H1 (cell line): ENCODE results near the gene ACAP1. TPM values are rescaled to one million over a fixed set of nuclear protein-coding genes. Genes with fewer than 3 reads are reported as not detected.
A peak's percentile ranks its signal among the peaks of the same experiment; 100 is the strongest.

Experiments used
- CTCF ChIA-PET: fragments of 300-600 bp; sonication (Branson Sonifier 250); formaldehyde crosslinking; loops from one replicate; lab custom pipeline; 2021; ENCODE audit not compliant: partially characterized antibody; lab: Charles Lee
- POLR2A ChIA-PET: fragments of 300-600 bp; sonication (Branson Sonifier 250); formaldehyde crosslinking; loops from one replicate; lab custom pipeline; 2021; ENCODE audit warnings: inconsistent platforms; ENCODE audit not compliant: partially characterized antibody; lab: Charles Lee
- DNase-seq, 2 experiments: peaks; one replicate each; pipeline versions ENCODE4 v3.0.0 to v3.0.0-alpha.2; 2010 to 2022; ENCODE audit warnings: low spot score in 2 of 2, low read depth in 1 of 2, mixed read lengths in 1 of 2
- FAIRE-seq: peaks from 2 replicates; lab custom pipeline; 2011; peaks lifted over from hg19 to GRCh38; lab: Jason Lieb, UNC
- H2AFZ ChIP-seq: 2 replicates; pipeline ENCODE4 v1.8.1; 2012; ENCODE audit warnings: low read length, inconsistent platforms
- H2AK5ac ChIP-seq: 2 replicates; pipeline ENCODE4 v1.6.1; 2013; ENCODE audit warnings: low read depth, low read length
- H2BK120ac ChIP-seq: replicated peaks from 2 replicates; pipeline ENCODE3; 2013; ENCODE audit warnings: low read depth, low read length, inconsistent platforms
- H2BK12ac ChIP-seq: 2 replicates; pipeline ENCODE4 v1.6.1; 2013; ENCODE audit warnings: low read depth, low read length
- H2BK15ac ChIP-seq: 2 replicates; pipeline ENCODE4 v1.6.1; 2013; ENCODE audit warnings: low read length
- H2BK20ac ChIP-seq: 2 replicates; pipeline ENCODE4 v1.6.1; 2013; ENCODE audit warnings: low read length
- H2BK5ac ChIP-seq: 2 replicates; pipeline ENCODE4 v1.6.1; 2013; ENCODE audit warnings: low read depth, low read length
- H3K14ac ChIP-seq: 2 replicates; pipeline ENCODE4 v1.6.1; 2013; ENCODE audit warnings: inconsistent platforms; ENCODE audit not compliant: insufficient read length
- H3K18ac ChIP-seq: 2 replicates; pipeline ENCODE4 v1.6.1; 2013; ENCODE audit warnings: low read length; ENCODE audit errors: extremely low read depth
- H3K23ac ChIP-seq: 2 replicates; pipeline ENCODE4 v1.6.1; 2013; ENCODE audit warnings: inconsistent platforms; ENCODE audit not compliant: insufficient read length
- H3K23me2 ChIP-seq: 2 replicates; pipeline ENCODE4 v1.6.1; 2013; ENCODE audit warnings: low read depth, low read length
- H3K27ac ChIP-seq: 2 replicates; pipeline ENCODE4 v1.6.1; 2011; ENCODE audit warnings: low read depth, low read length, inconsistent platforms
- H3K27me3 ChIP-seq, 4 experiments: replicated peaks in 1 of 4; 1 replicate in 1 of 4; 2 replicates in 3 of 4; pipeline versions ENCODE4 v1.6.1 to v1.8.1; 2011 to 2013; ENCODE audit warnings: low read length in 3 of 4, mild to moderate bottlenecking in 3 of 4, inconsistent platforms in 2 of 4, mixed read lengths in 2 of 4, moderate library complexity in 1 of 4; ENCODE audit not compliant: control insufficient read depth in 3 of 4, insufficient read depth in 3 of 4; ENCODE audit errors: extremely low read depth in 1 of 4
- H3K36me3 ChIP-seq, 4 experiments: 2 replicates each; pipeline versions ENCODE4 v1.6.1 to v1.8.1; 2011 to 2013; ENCODE audit warnings: mild to moderate bottlenecking in 4 of 4, low read length in 3 of 4, moderate library complexity in 2 of 4, control low read depth in 1 of 4, inconsistent platforms in 1 of 4; ENCODE audit not compliant: insufficient read depth in 4 of 4, control insufficient read depth in 2 of 4
- H3K4ac ChIP-seq: replicated peaks from 2 replicates; pipeline ENCODE3; 2013; ENCODE audit warnings: low read length, low read depth, mixed read lengths, inconsistent platforms; ENCODE audit not compliant: insufficient read length
- H3K4me1 ChIP-seq, 4 experiments: replicated peaks in 1 of 4; 1 replicate in 1 of 4; 2 replicates in 3 of 4; pipeline versions ENCODE4 v1.6.1 to v1.8.1; 2011 to 2013; ENCODE audit warnings: low read length in 3 of 4, inconsistent platforms in 2 of 4, mixed read lengths in 1 of 4; ENCODE audit not compliant: insufficient read depth in 4 of 4, control insufficient read depth in 3 of 4
- H3K4me2 ChIP-seq, 2 experiments: 2 replicates each; pipeline versions ENCODE4 v1.6.1 to v1.8.1; 2011 to 2013; ENCODE audit warnings: low read depth in 2 of 2, low read length in 2 of 2, control low read depth in 1 of 2, inconsistent platforms in 1 of 2, mild to moderate bottlenecking in 1 of 2; ENCODE audit not compliant: insufficient read depth in 1 of 2
- H3K4me3 ChIP-seq, 4 experiments: fragments of 200-600, 300-600 bp in 1 of 4; sonication (generic), shearing (Covaris generic), sonication (Bioruptor Twin) in 1 of 4; 2 replicates each; pipeline versions ENCODE4 v1.5.1 to v1.8.1; 2011 to 2016; ENCODE audit warnings: low read length in 4 of 4, low read depth in 3 of 4, control low read depth in 2 of 4, inconsistent platforms in 2 of 4, mild to moderate bottlenecking in 2 of 4, mixed read lengths in 1 of 4, moderate library complexity in 1 of 4; ENCODE audit not compliant: insufficient read depth in 2 of 4; ENCODE audit errors: extremely low read depth in 1 of 4
- H3K56ac ChIP-seq: replicated peaks from 2 replicates; pipeline ENCODE3; 2013; ENCODE audit warnings: low read depth, mild to moderate bottlenecking, mixed read lengths, low read length, inconsistent platforms; ENCODE audit not compliant: insufficient read length
- H3K79me1 ChIP-seq: 2 replicates; pipeline ENCODE4 v1.6.1; 2013; ENCODE audit warnings: low read depth, low read length, control low read depth
- H3K79me2 ChIP-seq, 2 experiments: 2 replicates each; pipeline versions ENCODE4 v1.6.1 to v1.8.1; 2012 to 2013; ENCODE audit warnings: low read length in 2 of 2, mild to moderate bottlenecking in 2 of 2, inconsistent platforms in 1 of 2; ENCODE audit not compliant: insufficient read depth in 2 of 2, control insufficient read depth in 1 of 2
- H3K9ac ChIP-seq, 4 experiments: replicated peaks in 1 of 4; 1 replicate in 1 of 4; 2 replicates in 3 of 4; pipeline versions ENCODE4 v1.6.1 to v1.8.1; 2011 to 2013; ENCODE audit warnings: low read depth in 3 of 4, low read length in 3 of 4, control low read depth in 2 of 4, mild to moderate bottlenecking in 2 of 4, moderate library complexity in 2 of 4, inconsistent platforms in 1 of 4; ENCODE audit errors: extremely low read depth in 1 of 4
- H3K9me3 ChIP-seq, 2 experiments: 2 replicates each; pipeline versions ENCODE4 v1.6.1 to v1.8.1; 2012 to 2013; ENCODE audit warnings: mild to moderate bottlenecking in 2 of 2, moderate library complexity in 2 of 2, control low read depth in 1 of 2, inconsistent platforms in 1 of 2, low read depth in 1 of 2, low read length in 1 of 2, mixed read lengths in 1 of 2; ENCODE audit not compliant: insufficient read depth in 2 of 2
- H4K20me1 ChIP-seq, 2 experiments: replicated peaks in 1 of 2; 2 replicates each; pipeline versions ENCODE3 to v1.8.1; 2011 to 2013; ENCODE audit warnings: inconsistent platforms in 2 of 2, low read length in 2 of 2, mild to moderate bottlenecking in 1 of 2; ENCODE audit not compliant: insufficient read depth in 2 of 2, control insufficient read depth in 1 of 2
- H4K5ac ChIP-seq: 2 replicates; pipeline ENCODE4 v1.6.1; 2013; ENCODE audit warnings: low read length, low read depth, mixed read lengths, inconsistent platforms; ENCODE audit not compliant: insufficient read length
- H4K8ac ChIP-seq: 2 replicates; pipeline ENCODE4 v1.8.0; 2013; ENCODE audit warnings: mild to moderate bottlenecking, moderate library complexity, low read length, inconsistent platforms; ENCODE audit not compliant: insufficient read depth; ENCODE audit errors: extremely low read depth
- H4K91ac ChIP-seq: replicated peaks from 2 replicates; pipeline ENCODE3; 2013; ENCODE audit warnings: low read length, mixed read lengths, inconsistent platforms; ENCODE audit not compliant: insufficient read length
- CBX5 ChIP-seq: fragments of 300-800, 300-1000 bp; sonication (generic); IDR thresholded peaks from 2 replicates; pipeline ENCODE4 v1.7.1; 2016; ENCODE audit warnings: antibody characterized with exemption, low read length, low read depth
- HDAC2 ChIP-seq, 2 experiments: fragments of 300-600 bp in 1 of 2; sonication (generic) in 1 of 2; IDR thresholded peaks; 2 replicates each; pipeline ENCODE4 v1.6.1; 2011 to 2012; ENCODE audit warnings: low read depth in 2 of 2, low read length in 2 of 2, mild to moderate bottlenecking in 2 of 2, moderate library complexity in 2 of 2, borderline replicate concordance in 1 of 2, inconsistent platforms in 1 of 2
- HDAC6 ChIP-seq: IDR thresholded peaks from one replicate; pipeline ENCODE4 v1.7.1; 2012; ENCODE audit warnings: low read depth, mild to moderate bottlenecking, inconsistent platforms, low read length, moderate library complexity
- KDM4A ChIP-seq: IDR thresholded peaks from one replicate; pipeline ENCODE4 v1.7.1; 2012; ENCODE audit warnings: low read depth, mild to moderate bottlenecking, moderate library complexity, low read length, inconsistent platforms; ENCODE audit not compliant: severe bottlenecking
- RXRA ChIP-seq: IDR thresholded peaks from 2 replicates; pipeline ENCODE4 v1.6.1; 2011; ENCODE audit warnings: low read depth, mild to moderate bottlenecking, low read length, moderate library complexity; ENCODE audit not compliant: insufficient read depth
- SAP30 ChIP-seq: fragments of 300-600 bp; sonication (generic); IDR thresholded peaks from 2 replicates; pipeline ENCODE4 v1.7.1; 2012; ENCODE audit warnings: low read length, moderate library complexity, mild to moderate bottlenecking, inconsistent platforms; ENCODE audit not compliant: insufficient read depth, insufficient replicate concordance
- SIN3A ChIP-seq, 2 experiments: IDR thresholded peaks in 1 of 2; conservative IDR thresholded peaks in 1 of 2; 2 replicates each; pipeline ENCODE4 v1.6.1; 2011 to 2012; ENCODE audit warnings: low read length in 2 of 2, improper control_type of control experiment in 1 of 2, low read depth in 1 of 2, mild to moderate bottlenecking in 1 of 2
- SIRT6 ChIP-seq: IDR thresholded peaks from one replicate; pipeline ENCODE4 v1.7.1; 2012; ENCODE audit warnings: low read length, inconsistent platforms
- WGBS, 2 experiments: shearing (Covaris generic) in 1 of 2; methylation state at CpG; one replicate each; pipeline versions ENCODE4 v1.1.6 to v1.1.7; 2013 to 2015; ENCODE audit warnings: low lambda C conversion rate in 2 of 2, mixed read lengths in 2 of 2, inconsistent platforms in 1 of 2, low coverage in 1 of 2, missing lambda C conversion rate in 1 of 2; ENCODE audit not compliant: insufficient replicate concordance in 2 of 2, insufficient coverage in 1 of 2, insufficient read length in 1 of 2; ENCODE audit errors: extremely low coverage in 1 of 2, missing lambda C conversion rate in 1 of 2; 5-methylcytosine and 5-hydroxymethylcytosine counted together
- polyA plus RNA-seq, 7 experiments: library from polyadenylated mRNA; depleted of rRNA in 3 of 7; stranded (reverse) in 5 of 7; unstranded in 2 of 7; fragments of >200 nt in 5 of 7; fragments of 200-250 nt in 2 of 7; gene quantifications; 1 replicate in 5 of 7; 2 replicates in 1 of 7; 4 replicates in 1 of 7; pipeline versions ENCODE4 v1.2.1 to v1.2.3, GENCODE V29; 2011 to 2013; ENCODE audit warnings: missing spikeins in 2 of 7, mixed read lengths in 2 of 7
- total RNA-seq: library from RNA; stranded (reverse); fragmentation: NEBNext Ultra II Directional; extraction: Animal tissue kit (Norgen Biotek cat#: 25700); gene quantifications from 2 replicates; pipeline ENCODE4 v1.2.1, GENCODE V29; 2021

ACAP1 gene
- total and polyA plus RNA-seq, 2 of the 8 experiments (the other 6 are each of a cell fraction or from before 2014, with no cell fraction given): 11.9 to 45.1 TPM

- H3K23me2 ChIP-seq: peaks cover 8% of the 10 kb centered on the region
- no peak overlapping the region for H2AFZ ChIP-seq
- H2BK12ac ChIP-seq: no peak overlapping the region
- H2BK20ac ChIP-seq: no peak overlapping the region
- H3K18ac ChIP-seq: no peak overlapping the region
- peaks cover 15 to 40% of the 10 kb centered on the region in 2 experiments for H3K79me2 ChIP-seq
- WGBS, 2 experiments: 90% methylated on average over 7 of the region's 7 CpGs; no CpG with 5 or more reads in 1 of the 2 experiments
- no peak overlapping the region for H3K14ac ChIP-seq
- H3K56ac ChIP-seq: no peak overlapping the region
- no peak overlapping the region; a peak in 3 of 7 replicates for H3K9ac ChIP-seq
- H4K8ac ChIP-seq: peak overlapping the region; percentile 28; the same call in 1 of the 2 replicates
- FAIRE-seq: no peak
- peaks cover 12% of the 10 kb centered on the region for H3K79me1 ChIP-seq
- no peak overlapping the region for H3K23ac ChIP-seq
- no peaks in the 10 kb centered on the region for H3K9me3 ChIP-seq
- no peak overlapping the region for H2BK5ac ChIP-seq
- peak overlapping the region in 1 of 4 experiments; percentile 95; a peak in 2 of 8 replicates for H3K4me3 ChIP-seq
- H4K5ac ChIP-seq: no peak overlapping the region
- no peak overlapping the region for H4K91ac ChIP-seq
- no peak overlapping the region for H3K4ac ChIP-seq
- DNase-seq: peak in 1 of 2 experiments; percentile 52
- H2BK15ac ChIP-seq: no peak overlapping the region
- ChIA-PET POLR2A (interaction anchor here (0.8 to 11.3 kb wide), 40 partner anchors 9 to 292 kb away, joined by 3 to 223 read pairs (median 6); partner anchors contain the start of genes ACADVL, ACAP1, CD68 and CLDN7), CTCF (interaction anchor here (0.7 to 3.3 kb wide), 26 partner anchors 9 to 267 kb away, joined by 3 to 17 read pairs (median 4); partner anchors contain the start of genes ACADVL, ACAP1, DLG4 and NEURL4)
- H2AK5ac ChIP-seq: no peak overlapping the region
- H3K36me3 ChIP-seq: peaks cover 30 to 59% (median 40%) of the 10 kb centered on the region in 4 experiments
- no peak overlapping the region for H3K27ac ChIP-seq
- no peak overlapping the region for H2BK120ac ChIP-seq
- peaks cover 0 to 16% (median 8%) of the 10 kb centered on the region in 4 experiments; a peak in 5 of 7 replicates for H3K4me1 ChIP-seq
- H3K4me2 ChIP-seq: peak overlapping the region; percentile 67 to 91; a peak in 3 of 4 replicates
- no peaks in the 10 kb centered on the region for H3K27me3 ChIP-seq
- H4K20me1 ChIP-seq: peaks cover 21 to 28% of the 10 kb centered on the region in 2 experiments
- TF ChIP-seq CBX5 (no peak), SIRT6 (no peak), HDAC6 (no peak), KDM4A (no peak), SIN3A (conservative IDR thresholded peaks at IDR 0.05 in 1 of 2, IDR thresholded peaks at IDR 0.05 in 1 of 2; ENCODE audit: low read depth in 1 of 2, low read length in 2 of 2) (no peak), HDAC2 (IDR thresholded peaks at IDR 0.05; ENCODE audit: borderline replicate concordance in 1 of 2, low read depth in 2 of 2, low read length in 2 of 2) (no peak), RXRA (no peak), SAP30 (no peak)
These were observed 23.0 kb upstream of the ACAP1 start for GRCh38 chr17:7313088-7313889.
